NT2/D1 (cell line): ENCODE results near the gene TMEM184C.

Source experiments
- SUZ12 ChIP-seq: IDR thresholded peaks from 2 replicates; pipeline ENCODE4 v1.6.1; 2011; ENCODE audit not compliant: insufficient read length, insufficient read depth; ENCODE audit errors: extremely low read depth
- YY1 ChIP-seq: IDR thresholded peaks from 2 replicates; pipeline ENCODE4 v1.6.1; 2011; ENCODE audit not compliant: insufficient read length, insufficient read depth
- ZNF274 ChIP-seq: IDR thresholded peaks from 2 replicates; pipeline ENCODE4 v1.6.1; 2011; ENCODE audit warnings: mild to moderate bottlenecking, low read depth, low read length

DNA sequence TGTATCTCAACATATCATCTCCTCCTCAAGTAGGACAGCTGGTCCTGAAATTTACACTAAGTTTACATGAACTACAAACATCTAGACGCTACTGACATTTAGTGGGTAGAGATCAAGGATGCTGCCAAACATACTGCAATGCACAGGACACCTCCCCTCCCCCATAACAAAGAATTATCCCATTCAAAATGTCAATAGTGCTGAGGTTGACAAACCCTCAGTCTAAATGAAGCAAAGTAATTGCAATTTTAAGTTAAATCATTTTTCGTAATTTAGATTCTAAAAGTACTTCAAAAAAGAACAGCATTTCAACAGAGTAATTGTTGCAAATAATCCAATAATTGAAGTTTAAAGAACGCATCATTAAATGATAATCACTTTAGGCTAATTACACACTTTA lies 65.6 kb downstream of the TMEM184C start:
- no peak for TF ChIP-seq YY1
- TF ChIP-seq ZNF274, result no peak
- no peak for TF ChIP-seq SUZ12
